Prostate gland (tissue), 2 donors: ENCODE measurements around the gene LENG9.

Experiments
- CTCF ChIP-seq, 4 experiments: fragments of 200-600 bp in 2 of 4; fragments of 450-650 bp in 2 of 4; sonication (generic) in 2 of 4; IDR thresholded peaks; 1 replicate in 3 of 4; 2 replicates in 1 of 4; pipeline ENCODE4 v1.5.1; 2016 to 2019; ENCODE audit warnings: antibody characterized with exemption in 4 of 4, mild to moderate bottlenecking in 2 of 4, moderate library complexity in 2 of 4
- POLR2A ChIP-seq: fragments of 450-650 bp; IDR thresholded peaks from one replicate; pipeline ENCODE4 v1.6.1; 2016; ENCODE audit warnings: antibody characterized with exemption, mild to moderate bottlenecking
- POLR2AphosphoS5 ChIP-seq: sonication (generic); formaldehyde crosslinking; IDR thresholded peaks from one replicate; pipeline ENCODE4 v1.6.1; 2017; ENCODE audit warnings: antibody characterized with exemption

GRCh38 chr19:54427586-54427985, 36.0 kb downstream of the LENG9 start:
- TF ChIP-seq CTCF (IDR thresholded peaks at IDR 0.05) (no peak), POLR2AphosphoS5 (no peak), POLR2A (no peak)
